GM19372 (cell line): ENCODE results near the gene CISD3.

ENCODE experiments used
- ATAC-seq: cut with Tn5 transposase; IDR thresholded peaks from one replicate; pipeline ENCODE4 v1.9.1; 2021; ENCODE audit warnings: mild to moderate bottlenecking, low read depth, moderate library complexity; ENCODE audit not compliant: unreplicated experiment

CISD3 gene

GRCh38 chr17:38741921-38742410, 11.8 kb downstream of the CISD3 start:
- no peak for ATAC-seq

- no peak for ATAC-seq
These were observed 12.5 kb downstream of the CISD3 start for GRCh38 chr17:38742411-38743308.

- no peak for ATAC-seq
These were observed 13.5 kb downstream of the CISD3 start for GRCh38 chr17:38743556-38744171.

GRCh38 chr17:38745545-38745944, 15.4 kb downstream of the CISD3 start:
- ATAC-seq = no peak

- ATAC-seq = no peak
These were observed 16.1 kb downstream of the CISD3 start for GRCh38 chr17:38746004-38746848.

GRCh38 chr17:38746849-38747462, 16.8 kb downstream of the CISD3 start:
- ATAC-seq = no peak

- ATAC-seq = no peak
These were observed 17.5 kb downstream of the CISD3 start for GRCh38 chr17:38747463-38748148.

- ATAC-seq = no peak
These were observed 18.2 kb downstream of the CISD3 start, which contains the start of gene PCGF2 for GRCh38 chr17:38748149-38748891. TSS of gene PCGF2 (minus strand) at chr17:38748336. CDS start at chr17:38740402, 7,934 bp downstream.

- ATAC-seq = no peak
These were observed 18.7 kb downstream of the CISD3 start for GRCh38 chr17:38748892-38749222.

GRCh38 chr17:38749223-38750043, 19.3 kb downstream of the CISD3 start:
- ATAC-seq = no peak

GRCh38 chr17:38750044-38750311, 19.8 kb downstream of the CISD3 start:
- ATAC-seq = no peak

- ATAC-seq = no peak
These were observed 20.4 kb downstream of the CISD3 start for GRCh38 chr17:38750312-38751121.

GRCh38 chr17:38751144-38751807, 21.1 kb downstream of the CISD3 start:
- no peak for ATAC-seq

GRCh38 chr17:38751808-38752307, 21.7 kb downstream of the CISD3 start:
- peak; percentile 19 for ATAC-seq

- peak; percentile 86 for ATAC-seq
These were observed 22.3 kb downstream of the CISD3 start, which contains the start of gene PSMB3 for GRCh38 chr17:38752308-38753070. TSS of gene PSMB3 (plus strand) at chr17:38752741. CDS start at chr17:38752827, 86 bp downstream.

- no peak for ATAC-seq
These were observed 22.9 kb downstream of the CISD3 start for GRCh38 chr17:38753071-38753506.
